GM12878 (cell line): ENCODE measurements around the gene PPP3CB. TPM values are rescaled to one million over a fixed set of nuclear protein-coding genes. Genes with fewer than 3 reads are reported as not detected.
A peak's percentile ranks its signal among the peaks of the same experiment; 100 is the strongest.

Experiments used
- ATAC-seq: fragments of 200-7000 bp; cut with Tn5 transposase; 3 replicates; pipeline ENCODE4 v1.9.1; 2020; ENCODE audit warnings: mild to moderate bottlenecking, moderate library complexity
- BruUV-seq: library from RNA; stranded (reverse); fragments of 400-500 nt; replicated peaks from 2 replicates; lab custom pipeline; 2021; lab: Mats Ljungman, UMichigan
- CTCF ChIA-PET: fragments of 300-600 bp; sonication (Branson Sonifier 250); formaldehyde crosslinking; extraction: SDS; loops from one replicate; lab custom pipeline; 2021; ENCODE audit warnings: inconsistent platforms; lab: Yijun Ruan, JAX
- POLR2A ChIA-PET: fragments of 350-600 bp; formaldehyde crosslinking; extraction: SDS; loops from one replicate; lab custom pipeline; 2021; ENCODE audit warnings: inconsistent platforms; lab: Charles Lee
- RAD21 ChIA-PET: fragments of 300-600 bp; sonication (Branson Sonifier 250); formaldehyde crosslinking; loops from one replicate; lab custom pipeline; 2023; ENCODE audit warnings: antibody characterized with exemption; ENCODE audit not compliant: unreplicated experiment; lab: Charles Lee
- SMC1A ChIA-PET: fragments of 300-600 bp; sonication (Branson Sonifier 250); formaldehyde crosslinking; loops from one replicate; lab custom pipeline; 2023; ENCODE audit not compliant: unreplicated experiment, uncharacterized antibody; lab: Charles Lee
- DNase-seq: peaks from one replicate; pipeline ENCODE4 v3.0.0-alpha.2; 2011; ENCODE audit warnings: low read depth, low spot score
- FAIRE-seq: peaks from 3 replicates; lab custom pipeline; 2011; peaks lifted over from hg19 to GRCh38; lab: Jason Lieb, UNC
- H2AFZ ChIP-seq: 2 replicates; pipeline ENCODE4 v1.6.0; 2011; ENCODE audit warnings: low read depth, low read length, control low read depth; ENCODE audit not compliant: control insufficient read depth
- H3K27ac ChIP-seq: 2 replicates; pipeline ENCODE4 v1.5.1; 2011; ENCODE audit warnings: control low read depth; ENCODE audit not compliant: control insufficient read depth, insufficient read depth
- H3K27me3 ChIP-seq, 2 experiments: replicated peaks in 1 of 2; 2 replicates each; pipeline versions ENCODE4 v1.6.0 to v1.6.1; 2011; ENCODE audit warnings: low read length in 1 of 2; ENCODE audit not compliant: control insufficient read depth in 2 of 2, insufficient read depth in 2 of 2
- H3K36me3 ChIP-seq, 2 experiments: 2 replicates each; pipeline ENCODE4 v1.5.1; 2011; ENCODE audit warnings: low read length in 1 of 2; ENCODE audit not compliant: control insufficient read depth in 2 of 2, insufficient read depth in 2 of 2
- H3K4me1 ChIP-seq: 2 replicates; pipeline ENCODE4 v1.6.1; 2011; ENCODE audit warnings: mild to moderate bottlenecking, low read length, moderate library complexity, mixed read lengths; ENCODE audit not compliant: control insufficient read depth, insufficient read depth
- H3K4me2 ChIP-seq: 2 replicates; pipeline ENCODE4 v1.6.0; 2011; ENCODE audit warnings: control low read depth; ENCODE audit not compliant: control insufficient read depth, insufficient read depth
- H3K4me3 ChIP-seq: fragments of 200-600 bp; sonication (generic); 2 replicates; pipeline ENCODE4 v1.5.1; 2016
- H3K79me2 ChIP-seq: 2 replicates; pipeline ENCODE4 v1.6.0; 2011; ENCODE audit warnings: low read length; ENCODE audit not compliant: control insufficient read depth, insufficient read depth
- H3K9ac ChIP-seq: 2 replicates; pipeline ENCODE4 v1.8.0; 2011; ENCODE audit warnings: low read length, control low read depth, mixed read lengths; ENCODE audit not compliant: control insufficient read depth, insufficient read depth
- H3K9me3 ChIP-seq: replicated peaks from 3 replicates; pipeline ENCODE4 v1.5.1; 2011; ENCODE audit warnings: mild to moderate bottlenecking, low read length; ENCODE audit not compliant: control insufficient read depth, insufficient read depth
- H4K20me1 ChIP-seq: 2 replicates; pipeline ENCODE4 v1.6.0; 2011; ENCODE audit not compliant: control insufficient read depth, insufficient read depth
- HCFC1 ChIP-seq: fragments of 150-350 bp; IDR thresholded peaks from 2 replicates; pipeline ENCODE4 v1.6.1; 2014; ENCODE audit warnings: low read length
- NBN ChIP-seq: fragments of 450-650 bp; IDR thresholded peaks from 2 replicates; pipeline ENCODE4 v1.6.1; 2016
- NFIC ChIP-seq: IDR thresholded peaks from 2 replicates; pipeline ENCODE4 v1.6.1; 2012; ENCODE audit warnings: low read depth, mild to moderate bottlenecking, inconsistent platforms, low read length, moderate library complexity
- NFYB ChIP-seq: IDR thresholded peaks from 2 replicates; pipeline ENCODE4 v1.6.1; 2011; ENCODE audit warnings: low read depth, mild to moderate bottlenecking, low read length, improper control_type of control experiment, moderate library complexity; ENCODE audit not compliant: insufficient read depth
- SPI1 ChIP-seq: IDR thresholded peaks from 2 replicates; pipeline ENCODE4 v1.6.1; 2011; ENCODE audit warnings: low read depth, mild to moderate bottlenecking, low read length, moderate library complexity, borderline replicate concordance; ENCODE audit not compliant: insufficient read depth
- WGBS: methylation state at CpG from one replicate; pipeline ENCODE4 v1.1.6; 2016; ENCODE audit warnings: low lambda C conversion rate; ENCODE audit not compliant: insufficient replicate concordance, insufficient coverage; ENCODE audit errors: missing lambda C conversion rate; 5-methylcytosine and 5-hydroxymethylcytosine counted together
- in situ Hi-C: fragments of 300-500 bp; cut with MboI; formaldehyde crosslinking; loops from 9 replicates; pipeline ENCODE4 v1.14.3; 2018; ENCODE audit warnings: mixed read lengths
- intact Hi-C: fragments of 100-400 bp; cut with micrococcal nuclease; formaldehyde crosslinking; loops from one replicate; pipeline ENCODE4 v1.14.2; 2022; ENCODE audit not compliant: unreplicated experiment
- polyA plus RNA-seq, 11 experiments: library from polyadenylated mRNA; depleted of rRNA in 4 of 11; unstranded in 6 of 11; stranded (reverse) in 5 of 11; fragments of >200 nt; fragmentation: Nextera tagmentation in 4 of 11; fragmentation: Illumina TruSeq in 1 of 11; extraction: Ambion mirVana in 4 of 11; extraction: Trizol in 1 of 11; gene quantifications; 1 replicate in 1 of 11; 2 replicates in 10 of 11; pipeline versions ENCODE4 v1.2.1 to v1.2.3, GENCODE V29; 2011 to 2016; ENCODE audit warnings: inconsistent platforms in 2 of 11, missing spikeins in 2 of 11, low read depth in 1 of 11
- total RNA-seq, 4 experiments: library from RNA; depleted of rRNA in 3 of 4; stranded (reverse); fragments of >200 nt in 3 of 4; fragmentation: Illumina TruSeq in 1 of 4; extraction: Trizol in 1 of 4; gene quantifications; 2 replicates each; pipeline versions ENCODE4 v1.2.1 to v1.2.3, GENCODE V29; 2013 to 2021
- TF ChIP-seq, protein P1 (sequence below): IDR thresholded peaks from 2 replicates; pipeline ENCODE4 v1.6.1; 2012; ENCODE audit warnings: mild to moderate bottlenecking, low read depth, low read length

PPP3CB gene
- total and polyA plus RNA-seq, 10 of the 15 experiments (the other 5 are each of a cell fraction or from before 2014, with no cell fraction given): 11.4 to 46.4 (median 19.3) TPM

DNA sequence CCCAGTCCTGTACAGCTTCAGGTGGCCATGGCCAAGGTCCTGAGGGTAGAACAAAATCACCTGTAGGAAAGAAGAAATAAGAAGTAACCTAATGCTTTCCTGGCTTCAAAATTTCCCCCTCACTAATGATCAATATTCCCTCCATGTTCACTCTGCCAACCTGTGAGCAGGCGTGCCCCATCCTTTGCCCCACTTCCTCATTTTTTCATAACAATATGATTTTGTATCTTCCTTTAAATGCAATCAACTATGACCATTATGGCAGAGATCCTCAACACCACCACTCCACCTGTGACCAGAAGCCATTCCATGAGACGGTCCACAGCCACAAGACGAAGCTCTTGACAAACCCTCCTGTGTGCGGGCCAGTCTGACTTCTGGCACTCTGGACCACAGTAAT, 69.5 kb downstream of the PPP3CB start:
- CTCF ChIA-PET: interaction anchor here (1.2 kb wide), 1 partner anchor 11 kb away, joined by 3 read pairs; no protein-coding TSS in a partner anchor
- intact Hi-C loops: no loop called here
- H2AFZ ChIP-seq: no peak overlapping the region
- WGBS: 97% methylated on average over 4 of the region's 4 CpGs
- in situ Hi-C loops: no loop called here
- RAD21 ChIA-PET: no interaction called here
- no peaks in the 10 kb centered on the region for H3K79me2 ChIP-seq
- H3K4me1 ChIP-seq: no peaks in the 10 kb centered on the region
- no peak overlapping the region for H3K4me3 ChIP-seq
- no peak for ATAC-seq
- POLR2A ChIA-PET: interaction anchor here (0.5 kb wide), 1 partner anchor 14 kb away, joined by 6 read pairs; no protein-coding TSS in a partner anchor
- H4K20me1 ChIP-seq: no peaks in the 10 kb centered on the region
- BruUV-seq: no TSS peak
- no peak overlapping the region for H3K4me2 ChIP-seq
- no peak for FAIRE-seq
- no peaks in the 10 kb centered on the region for H3K27me3 ChIP-seq
- no peaks in the 10 kb centered on the region for H3K9me3 ChIP-seq
- H3K9ac ChIP-seq: no peak overlapping the region
- SMC1A ChIA-PET: no interaction called here
- H3K36me3 ChIP-seq: peaks cover 0 to 4% of the 10 kb centered on the region in 2 experiments; a peak in 2 of 4 replicates
- DNase-seq: no peak
- no peak overlapping the region for H3K27ac ChIP-seq
- peak; percentile 60; the same call in 1 of the 2 replicates for TF ChIP-seq SPI1
- TF ChIP-seq NBN: no peak

DNA sequence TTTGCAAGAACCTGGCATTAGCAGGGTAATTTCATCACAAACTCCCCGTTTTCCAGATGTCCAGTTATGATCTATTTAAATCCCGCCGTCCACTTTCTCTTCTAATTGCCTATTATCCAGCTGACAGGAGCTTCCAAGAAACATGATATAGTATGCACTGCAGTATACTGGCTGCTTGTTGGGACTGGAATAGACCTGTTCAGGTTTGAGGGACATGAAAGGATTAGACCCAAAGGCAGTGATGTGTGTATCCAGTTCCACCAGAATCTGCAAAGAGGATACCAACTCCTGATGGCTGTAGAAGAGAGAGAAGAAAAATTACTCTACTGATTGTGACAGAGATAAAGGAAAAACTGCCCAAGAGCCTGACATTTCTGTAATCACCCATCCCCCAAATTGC, 71.3 kb downstream of the PPP3CB start:
- BruUV-seq: no TSS peak
- no peaks in the 10 kb centered on the region for H3K27me3 ChIP-seq
- H3K79me2 ChIP-seq: no peaks in the 10 kb centered on the region
- no peak overlapping the region for H3K4me3 ChIP-seq
- ATAC-seq: no peak
- H3K4me2 ChIP-seq: no peak overlapping the region
- no peak overlapping the region for H3K9ac ChIP-seq
- SMC1A ChIA-PET: no interaction called here
- peaks cover 0 to 4% of the 10 kb centered on the region in 2 experiments; a peak in 2 of 4 replicates for H3K36me3 ChIP-seq
- no peak overlapping the region for H3K27ac ChIP-seq
- POLR2A ChIA-PET: interaction anchor here (0.5 to 0.6 kb wide), 2 partner anchors 32 to 159 kb away, joined by 3 to 5 read pairs; no protein-coding TSS in a partner anchor
- CTCF ChIA-PET: no interaction called here
- no peaks in the 10 kb centered on the region for H3K4me1 ChIP-seq
- H2AFZ ChIP-seq: no peak overlapping the region
- intact Hi-C loops: no loop called here
- H3K9me3 ChIP-seq: no peaks in the 10 kb centered on the region
- in situ Hi-C loops: no loop called here
- RAD21 ChIA-PET: no interaction called here
- WGBS: 92% methylated on average over 3 of the region's 3 CpGs
- no peak for DNase-seq
- TF ChIP-seq, protein P1, sequence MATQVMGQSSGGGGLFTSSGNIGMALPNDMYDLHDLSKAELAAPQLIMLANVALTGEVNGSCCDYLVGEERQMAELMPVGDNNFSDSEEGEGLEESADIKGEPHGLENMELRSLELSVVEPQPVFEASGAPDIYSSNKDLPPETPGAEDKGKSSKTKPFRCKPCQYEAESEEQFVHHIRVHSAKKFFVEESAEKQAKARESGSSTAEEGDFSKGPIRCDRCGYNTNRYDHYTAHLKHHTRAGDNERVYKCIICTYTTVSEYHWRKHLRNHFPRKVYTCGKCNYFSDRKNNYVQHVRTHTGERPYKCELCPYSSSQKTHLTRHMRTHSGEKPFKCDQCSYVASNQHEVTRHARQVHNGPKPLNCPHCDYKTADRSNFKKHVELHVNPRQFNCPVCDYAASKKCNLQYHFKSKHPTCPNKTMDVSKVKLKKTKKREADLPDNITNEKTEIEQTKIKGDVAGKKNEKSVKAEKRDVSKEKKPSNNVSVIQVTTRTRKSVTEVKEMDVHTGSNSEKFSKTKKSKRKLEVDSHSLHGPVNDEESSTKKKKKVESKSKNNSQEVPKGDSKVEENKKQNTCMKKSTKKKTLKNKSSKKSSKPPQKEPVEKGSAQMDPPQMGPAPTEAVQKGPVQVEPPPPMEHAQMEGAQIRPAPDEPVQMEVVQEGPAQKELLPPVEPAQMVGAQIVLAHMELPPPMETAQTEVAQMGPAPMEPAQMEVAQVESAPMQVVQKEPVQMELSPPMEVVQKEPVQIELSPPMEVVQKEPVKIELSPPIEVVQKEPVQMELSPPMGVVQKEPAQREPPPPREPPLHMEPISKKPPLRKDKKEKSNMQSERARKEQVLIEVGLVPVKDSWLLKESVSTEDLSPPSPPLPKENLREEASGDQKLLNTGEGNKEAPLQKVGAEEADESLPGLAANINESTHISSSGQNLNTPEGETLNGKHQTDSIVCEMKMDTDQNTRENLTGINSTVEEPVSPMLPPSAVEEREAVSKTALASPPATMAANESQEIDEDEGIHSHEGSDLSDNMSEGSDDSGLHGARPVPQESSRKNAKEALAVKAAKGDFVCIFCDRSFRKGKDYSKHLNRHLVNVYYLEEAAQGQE: no peak
- no peak for TF ChIP-seq NFIC
- no peak for TF ChIP-seq HCFC1
- TF ChIP-seq NFYB: no peak
- no peaks in the 10 kb centered on the region for H4K20me1 ChIP-seq
- FAIRE-seq: no peak
